Jurkat, Clone E6-1 (cell line): Measurements from ENCODE around the gene SGCD.

Source experiments
- DNase-seq: peaks from one replicate; pipeline ENCODE4 v3.0.0-alpha.2; 2011; ENCODE audit warnings: low read depth, low spot score
- H3K4me3 ChIP-seq: 2 replicates; pipeline ENCODE4 v1.5.1; 2011; ENCODE audit warnings: mild to moderate bottlenecking, low read length, control low read depth, moderate library complexity

The SGCD gene

DNA sequence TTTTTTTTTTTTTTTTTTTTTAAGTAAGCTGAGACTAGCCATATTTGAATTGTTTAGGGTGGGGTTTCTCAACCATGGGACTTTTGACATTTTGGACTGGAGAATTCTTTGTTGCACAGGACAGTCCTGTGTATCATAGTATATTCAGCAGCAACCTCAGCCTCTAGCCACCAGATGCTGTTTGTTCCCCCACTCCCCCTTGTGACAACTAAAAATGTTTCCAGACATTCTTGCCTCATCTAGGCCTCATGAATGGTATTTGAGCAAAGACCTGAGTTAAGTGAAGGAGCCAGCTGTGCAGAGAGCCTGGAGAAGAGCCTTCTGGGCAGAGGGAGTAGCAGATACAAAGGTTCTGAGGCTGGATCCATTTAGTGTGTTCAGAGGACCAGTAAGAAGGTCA lies 155.9 kb downstream of the SGCD start:
- no peak overlapping the region for H3K4me3 ChIP-seq
- DNase-seq, result no peak

DNA sequence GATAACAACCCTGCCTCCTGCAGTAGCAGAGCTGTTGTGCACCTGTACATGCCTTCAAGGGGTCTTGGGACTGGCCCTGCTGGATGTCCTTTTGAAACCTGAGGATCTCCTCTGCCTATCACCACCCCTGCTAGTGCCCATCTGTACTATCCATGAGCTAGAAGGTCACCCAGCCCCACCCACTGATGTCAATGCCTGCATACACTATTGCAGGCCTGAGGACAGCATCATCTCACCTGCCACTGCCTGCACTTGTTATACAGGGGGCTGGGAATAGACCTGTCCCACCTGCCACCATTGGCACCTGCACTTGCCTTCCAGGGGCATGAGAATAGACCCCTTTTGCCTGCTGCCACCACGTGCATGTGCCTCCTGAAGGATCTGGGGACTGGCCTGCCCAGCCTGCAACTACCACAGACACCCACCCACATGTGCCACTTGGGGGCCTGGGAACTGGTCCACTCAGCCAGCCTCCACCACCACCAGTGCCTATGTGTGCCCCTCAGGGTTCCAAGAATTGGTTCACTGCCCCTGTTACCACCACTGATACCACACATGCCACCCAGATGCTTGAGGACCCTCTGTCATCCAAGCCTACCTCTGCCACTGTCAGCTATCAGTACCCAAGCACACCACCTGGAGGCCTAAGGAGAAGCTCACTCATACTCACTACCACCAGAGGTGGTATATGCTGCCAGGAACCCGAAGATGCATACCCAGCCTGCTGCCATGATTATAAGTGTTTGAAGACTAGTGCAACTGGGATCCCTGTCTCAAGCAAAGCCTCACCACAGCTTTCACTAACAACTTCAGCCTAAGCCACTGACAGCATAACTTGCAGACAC lies 159.7 kb downstream of the SGCD start:
- no peak overlapping the region for H3K4me3 ChIP-seq
- no peak for DNase-seq

DNA sequence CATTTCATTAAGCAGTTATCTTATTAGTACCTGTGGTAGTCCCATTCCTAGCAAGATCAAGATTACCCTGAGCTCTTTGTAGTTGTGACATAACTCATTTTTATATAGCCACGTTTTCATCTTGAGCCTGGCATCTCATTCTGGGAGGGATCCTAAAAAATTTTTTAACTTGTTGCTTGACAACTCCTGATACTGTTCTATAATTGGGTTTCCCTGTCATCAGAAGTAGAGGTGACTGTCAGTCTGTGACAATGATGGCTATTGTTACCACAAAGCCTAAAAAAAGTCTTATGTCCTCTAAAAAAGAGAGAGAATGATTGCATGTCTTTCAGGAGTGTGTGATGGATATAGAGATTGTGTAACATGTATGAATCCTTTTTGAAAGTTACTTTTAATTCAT lies 164.8 kb downstream of the SGCD start:
- no peak overlapping the region for H3K4me3 ChIP-seq
- DNase-seq, result no peak

DNA sequence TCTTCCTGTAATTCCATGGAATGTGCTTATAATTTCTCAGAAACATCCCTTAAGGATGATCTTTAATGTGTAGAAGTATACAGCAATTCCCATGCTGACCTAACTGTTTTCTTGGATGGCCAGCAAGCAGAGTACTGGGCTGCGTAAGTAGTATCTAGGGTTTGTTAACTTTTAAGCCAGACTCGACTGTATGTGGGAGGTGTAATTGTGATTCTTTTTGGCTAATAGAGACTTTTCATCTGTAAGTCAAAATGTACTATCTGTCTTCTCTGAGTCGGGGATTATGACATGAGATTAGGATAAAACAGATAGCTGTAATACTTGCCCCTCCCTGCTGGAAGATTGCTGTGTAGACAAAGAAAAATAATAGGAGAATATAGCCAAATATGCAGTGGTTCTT lies 169.3 kb downstream of the SGCD start:
- no peak overlapping the region for H3K4me3 ChIP-seq
- no peak for DNase-seq

DNA sequence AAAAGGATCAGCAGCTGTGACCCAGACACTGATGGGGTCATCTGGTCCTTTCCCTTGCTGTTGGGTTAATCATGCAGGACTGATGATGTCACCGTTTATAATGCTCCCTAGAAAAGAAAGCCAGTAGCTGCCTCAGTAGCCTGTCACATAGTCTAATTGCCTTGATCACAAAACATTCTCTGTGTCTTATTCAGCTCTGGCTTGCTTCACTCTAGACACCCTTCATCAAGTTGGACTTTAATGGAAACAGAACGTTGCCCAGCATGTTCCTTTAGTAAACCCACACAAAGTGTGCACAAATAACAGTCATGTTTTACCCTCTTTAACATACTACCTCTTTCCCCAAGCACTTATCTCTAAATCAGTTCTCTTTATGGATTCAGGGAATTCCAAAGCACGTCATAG lies 170.8 kb downstream of the SGCD start:
- no peak for DNase-seq
- H3K4me3 ChIP-seq, result no peak overlapping the region

DNA sequence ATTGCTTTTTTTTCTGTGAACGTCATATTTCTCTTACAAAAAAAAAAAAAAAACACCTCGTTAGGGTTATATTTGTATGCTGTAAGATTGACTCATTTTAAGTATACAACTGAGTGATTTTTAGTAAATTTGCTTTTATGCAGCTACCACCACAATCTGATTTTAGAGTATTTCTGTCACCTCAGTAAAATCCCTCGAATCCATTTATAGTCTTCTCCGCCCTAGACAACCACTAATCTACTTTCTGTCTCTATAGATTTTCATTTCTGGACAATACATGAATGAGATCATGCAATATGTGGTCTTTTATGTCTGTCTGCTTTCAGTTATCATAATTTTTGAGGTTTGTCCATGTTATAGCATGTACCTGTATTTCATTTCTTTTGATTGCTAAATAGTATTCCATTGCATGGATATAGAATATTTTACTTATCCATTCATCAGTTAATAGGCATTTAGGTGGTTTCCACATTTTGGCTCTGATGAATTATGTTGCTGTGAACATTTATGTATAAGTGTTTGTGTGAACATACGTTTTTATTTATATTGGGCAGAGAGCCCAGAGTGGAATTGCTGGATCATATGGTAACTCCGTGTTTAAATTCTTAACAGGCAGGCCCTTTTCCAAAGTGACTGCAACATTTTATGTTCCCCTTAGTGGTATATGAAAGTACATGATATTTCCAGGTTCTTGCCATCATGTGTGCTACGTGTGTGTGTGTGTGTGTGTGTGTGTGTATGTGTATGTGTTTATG lies 171.4 kb downstream of the SGCD start:
- H3K4me3 ChIP-seq, result no peak overlapping the region
- no peak for DNase-seq

DNA sequence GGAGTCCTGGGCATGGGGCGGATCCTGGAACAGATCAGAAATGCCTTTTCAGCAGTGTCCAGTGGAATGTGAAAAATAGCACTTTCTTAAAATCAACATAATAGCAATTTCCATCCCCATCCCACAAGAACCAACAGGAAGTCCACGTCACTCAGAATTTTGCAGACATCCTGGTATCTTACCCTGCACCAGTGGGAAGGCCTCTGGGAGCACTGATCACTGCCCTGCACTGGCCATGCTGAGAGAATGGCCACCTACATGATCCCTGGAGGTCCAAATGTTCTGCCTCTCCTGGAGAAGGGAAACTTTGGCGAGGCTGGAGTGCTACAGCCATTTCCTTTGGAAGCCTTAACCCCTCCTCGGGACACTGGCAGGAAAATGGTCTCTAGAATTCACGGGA lies 173.8 kb downstream of the SGCD start:
- no peak overlapping the region for H3K4me3 ChIP-seq
- DNase-seq, result no peak

DNA sequence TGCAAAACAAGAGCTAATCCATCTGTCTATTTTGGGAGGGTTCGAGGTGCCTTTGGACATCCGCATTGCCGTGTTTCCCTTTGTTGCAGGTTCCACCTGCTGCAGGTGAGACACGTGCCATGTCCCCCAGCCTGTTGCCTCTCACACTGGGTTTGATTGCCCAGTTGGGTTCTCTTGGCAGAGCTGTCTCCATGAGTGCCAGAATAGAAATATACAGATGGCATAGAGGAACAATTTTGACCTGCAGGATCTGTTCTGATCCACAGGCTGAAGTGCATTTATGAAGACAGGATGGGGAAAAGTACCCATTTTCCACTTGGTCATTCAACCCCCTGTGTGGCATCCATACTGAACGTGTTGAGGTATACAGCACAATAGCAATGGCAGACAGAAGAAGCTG lies 178.1 kb downstream of the SGCD start:
- no peak for DNase-seq
- no peak overlapping the region for H3K4me3 ChIP-seq

DNA sequence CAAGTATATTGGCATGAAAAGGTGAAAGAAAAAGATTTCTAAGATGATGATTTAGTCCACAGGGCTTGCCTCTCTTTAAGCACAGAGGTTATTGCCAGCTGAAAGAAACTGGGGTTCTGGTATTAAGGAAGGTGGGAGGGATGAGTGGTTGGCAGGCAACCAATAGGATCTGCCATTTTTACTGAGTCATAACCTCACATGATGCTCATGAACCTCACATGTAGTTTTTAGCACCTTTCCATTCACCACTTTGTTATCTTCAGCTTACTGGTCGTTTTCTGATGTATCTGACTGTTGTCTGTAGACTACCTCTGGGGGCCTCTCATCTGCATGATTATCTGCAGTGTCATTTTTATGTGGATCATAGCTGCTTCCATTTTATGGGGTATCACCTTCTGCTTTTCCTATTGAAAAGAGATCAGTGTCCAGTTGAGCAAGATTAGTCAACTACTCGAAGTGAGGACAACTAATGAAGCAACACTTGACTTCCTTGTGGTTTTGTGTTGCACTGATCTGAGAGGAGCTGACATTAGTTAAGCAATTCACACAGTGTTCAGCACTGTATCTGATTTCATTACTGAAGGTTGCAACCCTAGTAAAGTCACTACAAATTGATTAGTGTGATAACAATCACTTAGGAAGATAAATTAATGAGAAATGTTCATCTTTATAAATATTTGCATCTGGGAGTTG lies 186.3 kb downstream of the SGCD start:
- no peak overlapping the region for H3K4me3 ChIP-seq
- DNase-seq, result no peak

DNA sequence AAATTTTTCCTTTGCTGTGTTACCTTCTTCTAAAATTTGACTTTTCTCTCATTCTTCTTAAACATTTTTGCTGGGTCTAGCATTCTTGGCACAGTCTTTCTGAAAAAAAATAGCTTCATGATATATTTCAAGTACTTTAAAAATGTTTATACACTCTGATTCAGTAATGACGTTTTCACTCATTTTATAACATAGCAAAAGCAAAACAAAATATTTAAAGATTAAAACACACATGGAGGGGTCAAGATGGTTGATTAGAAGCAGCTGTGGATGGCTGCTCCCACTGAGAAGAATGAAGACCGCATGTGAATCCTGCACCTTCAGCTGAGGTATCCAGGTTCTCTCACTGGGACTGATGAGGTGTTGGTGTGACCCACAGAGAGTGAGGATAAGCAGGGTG lies 188.2 kb downstream of the SGCD start:
- no peak for DNase-seq
- H3K4me3 ChIP-seq, result no peak overlapping the region

DNA sequence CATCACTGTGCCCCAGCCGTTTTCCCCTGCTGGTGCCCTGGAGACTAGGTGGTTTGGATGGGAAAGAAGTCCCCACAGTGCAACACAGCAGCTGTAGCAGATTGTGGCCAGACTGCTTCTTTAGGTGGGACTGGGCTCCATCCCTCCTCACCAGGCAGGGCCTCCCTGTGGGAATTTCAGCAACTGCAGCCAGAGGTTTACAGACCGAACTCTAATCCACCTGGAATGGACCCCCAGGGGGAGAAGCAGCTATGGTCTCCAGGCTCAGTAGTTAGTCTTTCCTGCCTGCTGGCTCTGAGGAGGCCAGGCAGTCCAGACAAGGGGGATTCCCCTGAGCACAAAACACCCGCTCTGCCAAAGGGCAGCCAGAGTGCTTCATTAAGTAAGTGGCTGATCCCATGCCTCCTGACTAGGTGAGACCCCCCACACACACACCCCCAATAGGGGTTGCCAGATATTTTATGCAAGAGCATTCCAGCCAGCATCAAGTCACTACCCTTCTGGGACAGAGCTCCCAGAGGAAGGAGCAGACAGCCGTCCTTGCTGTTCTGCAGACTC lies 188.9 kb downstream of the SGCD start:
- H3K4me3 ChIP-seq, result no peak overlapping the region
- DNase-seq, result no peak

DNA sequence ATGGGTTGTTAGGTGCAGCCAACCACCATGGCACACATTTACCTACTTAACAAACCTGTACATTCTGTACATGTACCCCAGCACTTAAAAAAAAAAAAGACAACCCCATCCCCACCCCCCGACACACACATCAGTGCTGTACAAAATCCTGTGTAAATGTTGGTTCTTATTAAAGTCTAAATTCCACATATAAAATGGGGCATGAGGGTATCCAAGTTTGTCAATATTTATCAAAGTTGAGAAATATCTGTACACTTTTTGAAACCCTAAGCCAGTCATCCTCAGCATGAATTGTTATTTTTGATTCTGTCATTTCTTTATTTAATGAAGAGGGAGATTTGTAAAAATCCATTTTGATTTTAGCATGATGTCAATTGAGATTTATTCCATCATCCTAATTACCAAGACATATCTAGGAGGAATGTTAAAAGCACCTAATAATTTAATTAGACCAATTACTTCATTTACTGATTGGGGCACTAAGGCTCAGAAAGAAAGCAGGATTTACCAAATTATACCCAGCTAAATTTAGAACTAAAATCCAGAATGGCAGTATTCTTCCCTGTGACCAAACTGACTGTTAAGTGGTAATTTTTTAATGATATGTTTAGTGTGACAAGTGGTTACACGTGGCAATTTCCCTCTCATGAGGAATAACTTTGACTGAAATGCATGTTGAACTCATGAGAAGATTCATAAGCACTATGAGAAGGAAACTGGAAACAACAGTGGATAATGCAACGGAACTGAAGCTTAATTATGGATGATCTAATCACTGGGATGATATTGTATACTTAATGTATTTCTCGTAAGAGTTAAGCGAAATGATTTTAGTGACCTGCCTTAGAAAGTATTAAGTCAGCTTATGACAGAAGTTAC lies 195.9 kb downstream of the SGCD start:
- no peak for DNase-seq
- no peak overlapping the region for H3K4me3 ChIP-seq

DNA sequence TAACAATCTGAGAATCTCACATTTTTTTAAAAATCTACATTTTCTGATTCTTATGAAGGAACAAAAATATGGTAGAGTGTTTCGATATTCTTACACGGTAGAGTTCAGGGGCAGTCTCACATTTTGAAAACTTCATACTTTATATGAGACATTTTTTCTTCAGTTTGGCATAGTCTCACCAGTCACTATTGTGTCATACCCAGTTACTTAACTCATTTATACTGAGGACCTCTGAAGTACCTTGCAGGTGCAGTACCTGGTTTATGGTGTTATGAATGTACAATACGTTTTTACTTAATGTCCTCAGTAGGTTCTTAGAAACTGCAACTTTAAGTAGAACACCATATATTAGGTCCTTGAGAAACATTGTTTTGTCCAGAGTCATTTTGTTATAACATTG lies 196.6 kb downstream of the SGCD start:
- no peak overlapping the region for H3K4me3 ChIP-seq
- no peak for DNase-seq

DNA sequence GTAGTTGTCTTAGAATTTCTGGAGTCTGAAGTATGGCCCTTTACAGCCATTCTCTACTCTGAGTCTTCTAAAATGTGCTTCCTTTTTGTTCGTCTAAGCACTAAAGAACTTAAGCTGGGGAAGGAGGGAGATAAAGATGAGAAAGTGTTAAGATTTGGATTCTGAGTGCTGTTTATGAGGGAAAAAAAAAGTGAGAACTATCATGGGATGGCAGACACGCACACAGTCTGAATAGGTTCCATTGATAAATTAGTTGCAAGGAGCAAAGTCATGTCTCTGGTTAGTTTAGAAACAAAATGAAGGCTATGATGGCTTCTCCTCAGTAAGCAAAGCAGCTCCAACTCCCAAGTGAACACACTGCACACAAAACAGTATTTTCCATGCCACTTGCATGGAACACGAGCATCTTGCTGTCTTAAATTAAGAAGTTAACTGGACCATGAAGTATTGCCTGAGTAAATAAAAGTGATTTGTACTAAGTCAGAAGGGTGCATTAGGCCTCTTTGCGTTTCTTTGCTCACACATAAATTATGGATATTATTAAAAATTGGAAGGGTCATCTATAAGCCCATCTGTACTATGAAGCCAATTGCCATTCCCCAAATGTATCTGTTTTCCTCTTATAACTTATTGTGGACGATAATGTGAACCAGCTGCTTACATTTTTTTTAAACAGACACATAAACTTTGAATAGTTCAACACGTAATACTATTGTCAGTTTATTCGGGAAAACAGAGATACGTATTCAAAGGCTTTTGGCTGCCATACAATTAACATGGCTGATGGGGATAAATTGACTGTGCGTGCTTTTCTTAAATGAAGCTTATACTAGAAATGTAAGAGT lies 199.3 kb downstream of the SGCD start:
- no peak for DNase-seq
- no peak overlapping the region for H3K4me3 ChIP-seq

DNA sequence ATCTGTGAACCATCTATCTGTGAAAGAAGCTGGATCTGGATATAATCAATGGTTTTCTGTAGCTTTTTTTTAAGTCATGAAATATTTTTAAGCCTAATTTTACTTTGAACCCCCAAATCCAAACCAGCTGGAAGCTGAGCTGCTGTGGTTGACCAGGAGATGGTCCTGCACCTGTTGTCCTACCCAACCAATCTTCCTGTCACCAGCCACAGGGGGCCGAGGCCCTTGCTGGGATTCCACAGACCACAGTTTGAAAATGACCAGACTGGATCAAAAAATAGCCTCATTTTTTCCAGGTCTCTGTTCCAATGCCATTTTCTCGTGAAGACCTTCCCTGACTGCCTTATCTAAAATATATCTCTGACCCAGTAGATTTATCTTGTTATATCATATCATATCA lies 200.6 kb downstream of the SGCD start:
- no peak overlapping the region for H3K4me3 ChIP-seq
- no peak for DNase-seq

DNA sequence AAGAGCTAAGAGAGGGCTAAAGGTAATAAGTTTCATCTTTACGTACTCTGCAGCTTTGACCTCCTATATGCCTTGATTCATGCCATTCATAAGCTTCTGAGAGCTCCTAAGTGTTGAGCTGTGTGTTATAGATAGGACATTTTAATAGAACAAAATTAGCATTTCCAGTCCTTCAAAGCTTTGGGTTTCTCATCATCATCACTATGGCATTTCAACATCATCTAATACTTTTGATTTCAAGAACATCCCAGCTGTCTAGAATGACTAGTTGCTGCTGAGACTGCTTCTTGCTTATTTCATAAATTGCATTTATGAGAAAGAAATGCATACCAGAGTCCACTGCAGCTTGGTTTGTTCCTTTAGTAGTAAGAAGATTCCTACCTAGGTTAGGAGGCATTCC lies 201.7 kb downstream of the SGCD start:
- H3K4me3 ChIP-seq, result no peak overlapping the region
- no peak for DNase-seq

DNA sequence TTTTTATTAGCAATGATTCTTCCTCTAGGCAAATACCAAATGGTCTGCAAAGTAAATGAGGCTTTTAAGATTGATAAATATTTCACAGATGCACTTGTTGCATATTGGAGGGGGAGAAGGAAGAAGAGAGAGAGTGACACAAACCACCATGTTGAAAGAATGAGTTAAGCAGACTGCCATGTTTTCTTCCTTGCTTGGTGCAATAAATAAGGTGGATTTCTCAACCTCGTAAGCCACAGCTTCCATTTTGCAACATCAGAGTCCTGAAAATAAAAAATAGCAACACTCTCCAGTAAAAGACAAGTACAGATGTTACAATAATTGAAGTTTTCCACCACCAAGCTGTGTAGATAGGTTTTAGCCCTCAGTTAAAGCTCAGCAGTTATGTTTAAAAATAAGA lies 202.9 kb downstream of the SGCD start:
- DNase-seq, result no peak

DNA sequence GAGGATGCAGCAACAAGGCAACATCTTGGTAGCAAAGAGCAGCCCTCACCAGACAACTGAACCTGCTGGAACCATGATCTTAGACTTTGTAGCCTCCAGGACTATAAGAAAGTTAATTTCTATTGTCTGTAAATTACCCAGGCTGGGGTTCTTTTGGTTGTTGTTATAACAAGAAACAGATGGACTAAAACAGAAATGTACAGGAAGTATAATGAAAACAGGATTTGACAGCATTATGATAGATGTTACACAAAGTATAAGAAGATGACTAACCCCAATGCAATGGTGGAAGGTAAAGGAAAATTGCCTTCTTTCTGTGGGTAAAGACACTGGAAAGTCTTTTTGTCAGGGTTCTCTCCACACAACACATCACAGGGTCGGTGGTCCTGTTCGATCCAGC lies 204.2 kb downstream of the SGCD start:
- no peak for DNase-seq
- H3K4me3 ChIP-seq, result no peak overlapping the region

More for the DNA sequence above, 202.9 kb downstream of the SGCD start:
- H3K4me3 ChIP-seq, result no peak overlapping the region
